AML-193 (cell line): ENCODE results near the gene MYEF2.

Experiments used
- DNase-seq, 2 experiments: peaks; one replicate each; lab custom pipeline; 2025; lab: John Stamatoyannopoulos, UW

MYEF2 gene

GRCh38 chr15:48087844-48088243 lies 90.3 kb downstream of the MYEF2 start:
- no peak for DNase-seq

- DNase-seq = no peak
Measured at GRCh38 chr15:48086576-48086975, 91.5 kb downstream of the MYEF2 start.

GRCh38 chr15:48086133-48086532 lies 92.0 kb downstream of the MYEF2 start:
- DNase-seq = no peak

GRCh38 chr15:48085591-48085930 lies 92.5 kb downstream of the MYEF2 start:
- no peak for DNase-seq

- DNase-seq = peak in 1 of 2 experiments; percentile 14
Measured at GRCh38 chr15:48084759-48085590, 93.1 kb downstream of the MYEF2 start.
